Activated effector memory CD4-positive, alpha-beta T cell treated with anti-CD3 and anti-CD28 coated beads, Interleukin-2, amount 50 U/mL, for 16 hours (primary cell): ENCODE results near the gene IGF2BP3.
"Not testable (repeated sequence)": the region's sequence is repeated elsewhere in the genome, so short reads cannot be mapped to it uniquely, and the experiment has no call there.

ENCODE experiments used
- DNase-seq: peaks from one replicate; pipeline ENCODE4 v3.0.0-alpha.2; 2020

IGF2BP3 gene

DNA sequence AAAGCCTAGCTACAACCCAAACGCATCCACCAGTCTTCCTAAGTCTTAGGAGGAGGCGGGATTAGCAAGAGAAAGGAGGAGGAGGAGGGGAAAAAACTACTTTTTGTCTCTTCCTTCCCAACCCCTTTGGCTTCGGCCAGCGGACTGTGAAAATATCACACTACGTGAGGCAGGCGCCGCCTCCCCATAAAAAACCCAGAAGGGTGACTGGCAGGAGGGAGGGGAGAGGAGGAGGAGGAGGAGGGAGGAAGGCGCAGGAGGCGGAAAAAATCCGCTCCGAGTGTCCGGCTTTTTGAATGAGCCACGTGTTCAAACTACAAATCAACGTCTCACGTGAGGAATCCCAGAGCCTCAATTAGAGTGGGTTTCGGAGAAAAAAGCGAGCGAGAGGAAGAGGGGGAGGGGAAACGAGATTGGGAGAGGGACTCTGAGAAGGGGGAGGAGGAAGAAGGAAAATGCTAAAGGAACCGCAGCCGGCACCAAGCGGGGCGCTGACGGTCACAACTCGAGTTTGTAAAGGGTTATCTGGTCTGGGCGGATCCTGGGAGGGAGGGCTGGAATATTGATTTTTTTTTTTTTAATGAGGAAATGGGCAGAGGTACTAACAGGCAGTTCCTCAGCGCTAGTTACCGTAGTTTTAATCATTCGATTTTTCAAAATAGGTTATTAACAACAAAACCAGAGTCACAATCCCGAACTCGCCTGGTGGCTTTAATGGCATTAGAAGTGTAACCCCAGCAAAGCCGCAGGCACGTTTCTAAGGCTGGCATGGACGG is at the start of gene IGF2BP3:
TSS of gene IGF2BP3 (minus strand) at position 162 of the 776 bp plus-strand sequence. CDS start 381 bp downstream, outside the sequence.
- DNase-seq = peak; percentile 67

DNA sequence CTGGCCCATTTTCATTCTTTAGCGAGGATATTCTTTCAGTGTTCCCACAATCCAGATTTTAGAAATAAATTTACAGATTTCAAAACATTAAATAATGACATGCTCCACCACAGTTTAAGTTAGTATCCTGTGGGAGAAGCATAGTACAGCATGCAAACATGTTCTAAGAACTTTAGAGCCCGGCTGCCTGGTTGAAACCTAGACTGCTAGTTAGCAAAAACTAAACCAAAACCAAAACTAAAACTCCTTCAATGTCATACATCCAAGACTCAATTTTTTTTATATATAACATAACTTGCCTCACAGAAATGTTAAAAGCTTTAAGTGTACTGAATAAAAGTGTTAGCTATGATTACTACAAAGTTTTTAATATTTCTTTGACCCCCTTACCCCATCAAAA is 44.5 kb upstream of the IGF2BP3 start:
- DNase-seq = no peak

DNA sequence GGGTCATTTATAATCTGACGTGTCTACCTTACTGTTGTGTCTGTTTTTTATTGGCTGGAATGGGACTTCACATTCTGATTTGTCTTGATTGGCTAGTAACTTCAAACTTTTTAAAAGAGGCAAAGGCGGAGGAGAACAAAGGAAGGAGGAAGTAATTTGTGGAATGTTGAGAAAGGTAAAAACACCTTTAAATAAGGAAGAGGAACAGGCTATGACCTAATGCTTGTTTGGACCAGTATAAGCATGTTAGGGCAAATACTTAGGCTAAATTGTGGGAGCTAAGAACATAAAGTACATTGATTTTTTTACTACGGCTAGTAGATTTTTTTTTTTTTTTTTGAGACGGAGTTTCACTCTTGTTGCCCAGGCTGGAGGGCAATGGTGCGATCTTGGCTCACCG is 43.5 kb upstream of the IGF2BP3 start:
- DNase-seq = not testable (repeated sequence)

DNA sequence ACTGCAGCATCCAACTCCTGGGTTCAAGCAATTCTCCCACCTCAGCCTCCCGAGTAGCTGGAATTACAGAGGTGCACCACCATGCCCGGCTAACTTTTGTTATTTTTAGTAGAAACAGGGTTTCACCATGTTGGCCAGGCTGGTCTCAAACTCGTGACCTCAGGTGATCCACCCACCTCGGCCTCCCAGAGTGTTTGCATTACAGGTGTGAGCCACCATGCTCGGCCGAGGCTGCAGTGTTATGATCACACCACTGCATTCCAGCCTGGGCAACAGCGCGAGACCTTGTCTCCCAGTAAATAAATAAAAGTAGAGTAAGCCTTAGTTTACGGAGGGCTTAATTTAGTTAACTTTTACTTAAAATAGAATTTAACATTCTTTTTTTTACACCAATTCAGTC is 23.7 kb upstream of the IGF2BP3 start:
- DNase-seq = peak; percentile 38

DNA sequence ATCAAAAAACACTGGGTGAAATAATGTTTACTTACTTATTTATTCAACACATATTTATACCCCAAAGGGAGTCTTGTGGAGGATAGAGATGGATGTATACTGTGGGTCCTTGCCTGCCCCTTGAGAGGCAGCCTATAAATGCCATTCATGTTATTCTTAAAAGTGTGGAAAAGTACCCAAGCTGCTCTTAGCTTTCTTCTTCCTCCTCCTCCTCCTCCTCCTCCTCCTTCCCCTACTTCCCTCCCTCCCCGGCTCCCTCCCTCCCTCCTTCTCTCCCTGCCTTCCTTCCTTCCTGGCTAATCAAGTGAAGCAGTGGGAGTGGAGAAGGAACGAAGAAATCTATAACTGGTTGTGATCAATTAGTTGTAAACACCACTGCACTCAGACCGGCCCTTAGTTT is 21.2 kb upstream of the IGF2BP3 start:
- no peak for DNase-seq

DNA sequence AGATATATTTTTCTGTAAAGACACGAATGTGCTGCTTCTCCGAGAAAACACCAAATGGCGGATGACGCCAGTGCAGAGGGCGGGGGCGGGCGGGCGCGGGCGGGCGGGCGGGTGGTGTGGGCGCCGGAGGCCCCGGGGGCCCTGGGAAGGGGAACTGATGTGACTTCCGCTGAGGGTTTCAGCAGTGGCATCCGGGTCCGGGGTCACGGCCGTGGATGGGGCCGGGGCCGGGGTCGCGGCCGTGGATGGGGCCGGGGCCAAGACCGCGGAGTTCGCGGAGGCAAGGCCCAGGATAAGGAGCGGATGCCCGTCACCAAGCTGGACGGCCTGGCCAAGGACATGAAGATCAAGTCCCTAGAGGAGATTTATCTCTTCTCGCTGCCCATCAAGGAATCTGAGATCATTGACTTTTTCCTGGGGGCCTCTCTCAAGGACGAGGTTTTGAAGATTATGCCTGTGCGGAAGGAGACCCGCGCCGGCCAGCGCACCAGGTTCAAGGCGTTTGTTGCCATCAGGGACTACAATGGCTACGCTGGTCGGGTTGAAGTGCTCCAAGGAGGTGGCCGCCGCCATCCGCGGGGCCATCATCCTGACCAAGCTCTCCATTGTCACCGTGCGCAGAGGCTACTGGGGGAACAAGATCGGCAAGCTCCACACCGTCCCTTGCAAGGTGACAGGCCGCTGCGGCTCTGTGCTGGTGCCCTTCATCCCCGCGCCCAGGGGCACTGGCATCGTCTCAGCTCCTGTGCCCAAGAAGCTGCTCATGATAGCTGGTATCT is 20.3 kb upstream of the IGF2BP3 start:
- DNase-seq = peak; percentile 82

DNA sequence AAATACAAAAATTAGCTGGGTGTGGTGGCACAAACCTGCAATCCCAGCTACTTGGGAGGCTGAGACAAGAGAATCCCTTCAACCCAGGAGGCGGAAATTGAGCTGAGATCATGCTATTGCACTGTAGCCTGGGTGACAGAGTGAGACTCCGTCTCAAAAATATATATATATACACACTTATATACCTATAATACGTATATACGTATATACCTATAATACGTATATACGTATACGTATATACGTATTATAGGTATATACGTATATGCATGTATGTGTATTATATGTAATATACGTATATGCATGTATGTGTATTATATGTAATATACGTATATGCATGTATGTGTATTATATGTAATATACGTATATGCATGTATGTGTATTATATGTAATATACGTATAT is 18.4 kb upstream of the IGF2BP3 start:
- not testable (repeated sequence) for DNase-seq

DNA sequence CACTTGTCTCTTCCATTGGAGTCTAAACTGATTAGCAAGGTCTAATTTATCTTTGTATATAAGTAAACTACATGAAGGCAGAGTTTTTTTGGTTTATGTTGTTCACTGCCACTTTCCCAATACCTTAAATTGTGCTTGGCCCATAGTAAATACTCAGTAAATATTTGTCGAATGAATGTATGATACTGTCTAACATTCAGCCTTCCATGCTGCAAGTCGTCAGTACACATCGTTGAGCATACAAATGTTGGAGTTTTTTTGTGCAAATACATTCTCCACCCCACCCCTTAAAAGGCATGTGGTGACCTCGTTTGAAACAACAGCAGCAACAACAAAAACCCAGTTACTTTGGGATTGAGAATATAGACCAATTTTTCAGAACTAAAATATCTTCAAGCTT is 17.4 kb upstream of the IGF2BP3 start:
- DNase-seq = no peak

DNA sequence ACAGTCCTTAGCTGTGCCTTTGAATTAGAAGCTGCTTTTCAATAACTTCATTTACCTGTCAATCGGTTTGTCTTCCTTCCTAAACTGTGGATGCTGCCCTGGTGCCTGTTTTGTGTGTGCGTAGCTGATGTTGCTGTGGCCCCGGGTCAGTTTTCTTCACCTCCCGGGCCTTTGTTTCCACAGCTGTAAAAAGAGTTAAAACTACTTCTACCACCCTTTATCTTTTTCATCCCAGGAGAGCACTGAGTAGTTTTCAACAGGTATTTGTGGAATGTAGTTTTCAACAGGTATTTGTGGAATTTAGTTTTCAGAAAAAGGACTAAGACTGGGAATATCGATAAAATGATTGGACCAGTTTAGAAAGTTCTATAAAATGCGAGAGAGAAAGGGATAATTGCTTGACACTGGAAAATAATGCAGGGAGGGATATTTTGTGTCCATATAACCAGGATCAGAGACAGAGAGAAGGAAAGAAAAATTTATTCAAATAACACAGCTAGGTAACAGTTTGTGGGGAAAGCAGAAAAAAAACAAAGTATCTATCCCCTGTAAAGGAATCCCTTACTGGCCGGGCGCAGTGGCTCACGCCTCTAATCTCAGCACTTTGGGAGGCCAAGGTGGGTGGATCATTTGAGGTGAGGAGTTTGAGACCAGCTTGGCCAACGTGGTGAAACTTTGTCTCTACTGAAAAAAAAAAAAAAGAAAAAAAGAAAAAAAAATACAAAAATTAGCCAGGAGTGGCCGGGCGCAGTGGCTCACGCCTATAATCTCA is 15.9 kb upstream of the IGF2BP3 start:
- no peak for DNase-seq

DNA sequence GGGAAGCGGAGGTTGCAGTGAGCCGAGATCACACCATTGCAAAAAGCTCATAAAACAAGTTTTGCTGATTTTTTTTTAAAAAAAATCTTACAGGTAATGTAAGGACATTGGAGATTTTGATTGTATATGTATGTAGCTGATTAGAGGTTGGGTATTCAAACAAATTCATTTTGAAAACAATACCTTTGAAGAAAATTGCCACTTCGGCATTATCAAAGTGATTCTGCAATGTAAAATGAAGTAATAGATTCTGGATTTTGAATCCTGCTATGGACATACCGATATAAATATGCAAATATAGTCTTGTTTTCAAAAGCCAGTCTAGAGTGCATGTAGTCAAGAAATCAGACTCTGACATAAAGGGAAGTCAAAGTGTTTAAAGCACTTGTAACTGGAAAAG is 12.4 kb upstream of the IGF2BP3 start:
- no peak for DNase-seq

DNA sequence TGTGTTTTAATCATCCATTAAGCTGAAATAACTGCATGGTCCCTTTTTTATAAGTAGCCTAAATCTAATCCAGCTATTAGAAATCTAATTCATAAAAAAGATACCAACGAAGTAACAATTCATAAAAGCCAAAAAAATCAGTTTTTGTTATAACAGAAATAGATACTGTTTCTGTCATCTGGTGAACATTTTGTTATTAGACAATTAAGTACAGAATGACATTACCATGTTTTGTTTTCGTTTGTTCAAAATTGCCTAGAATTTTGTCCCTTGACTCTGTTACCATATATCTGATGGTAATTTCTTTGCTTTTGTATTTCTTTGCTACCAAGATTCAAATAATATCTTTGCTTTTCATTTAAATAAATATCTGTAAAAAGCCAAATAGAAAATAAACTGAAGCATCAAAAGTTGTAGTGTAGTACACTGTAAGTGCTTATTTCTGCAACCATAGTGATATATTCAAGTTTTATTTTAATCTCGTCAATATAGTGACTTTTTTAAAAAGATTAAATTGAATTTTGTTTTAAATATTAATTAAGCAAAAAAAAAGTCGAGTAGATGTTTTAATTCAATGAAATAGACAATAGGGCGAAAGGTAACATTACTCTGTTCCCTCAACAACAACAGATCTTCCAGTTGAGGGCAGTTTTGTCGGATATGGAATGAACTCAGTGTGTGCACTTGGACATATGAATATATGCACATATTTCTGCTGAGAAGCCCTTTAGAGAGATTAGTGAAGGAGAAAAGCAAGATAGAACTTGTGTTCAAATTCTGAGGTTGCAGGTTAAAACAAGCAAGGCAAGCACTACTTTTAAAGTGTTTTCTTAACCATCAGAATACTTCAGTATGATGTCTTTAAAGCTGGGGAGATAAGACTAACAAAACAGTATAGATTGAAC is 7.9 kb upstream of the IGF2BP3 start:
- DNase-seq = no peak

DNA sequence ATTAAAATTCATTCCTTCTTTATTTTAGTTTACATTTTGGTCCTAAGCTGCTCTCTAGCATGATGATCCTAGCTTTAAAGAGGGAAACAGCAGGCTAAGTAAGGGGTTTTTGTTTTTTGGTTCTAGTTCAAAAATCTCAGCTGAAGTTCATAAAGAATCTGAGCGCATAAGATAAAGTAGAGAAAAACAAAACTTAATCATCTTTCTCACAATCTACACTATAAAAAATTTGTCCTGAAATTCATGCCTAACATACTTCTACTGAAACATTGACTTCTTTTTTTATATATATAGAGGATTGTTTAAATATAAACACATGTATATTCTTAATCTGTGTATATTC is 6.8 kb upstream of the IGF2BP3 start:
- DNase-seq = no peak

DNA sequence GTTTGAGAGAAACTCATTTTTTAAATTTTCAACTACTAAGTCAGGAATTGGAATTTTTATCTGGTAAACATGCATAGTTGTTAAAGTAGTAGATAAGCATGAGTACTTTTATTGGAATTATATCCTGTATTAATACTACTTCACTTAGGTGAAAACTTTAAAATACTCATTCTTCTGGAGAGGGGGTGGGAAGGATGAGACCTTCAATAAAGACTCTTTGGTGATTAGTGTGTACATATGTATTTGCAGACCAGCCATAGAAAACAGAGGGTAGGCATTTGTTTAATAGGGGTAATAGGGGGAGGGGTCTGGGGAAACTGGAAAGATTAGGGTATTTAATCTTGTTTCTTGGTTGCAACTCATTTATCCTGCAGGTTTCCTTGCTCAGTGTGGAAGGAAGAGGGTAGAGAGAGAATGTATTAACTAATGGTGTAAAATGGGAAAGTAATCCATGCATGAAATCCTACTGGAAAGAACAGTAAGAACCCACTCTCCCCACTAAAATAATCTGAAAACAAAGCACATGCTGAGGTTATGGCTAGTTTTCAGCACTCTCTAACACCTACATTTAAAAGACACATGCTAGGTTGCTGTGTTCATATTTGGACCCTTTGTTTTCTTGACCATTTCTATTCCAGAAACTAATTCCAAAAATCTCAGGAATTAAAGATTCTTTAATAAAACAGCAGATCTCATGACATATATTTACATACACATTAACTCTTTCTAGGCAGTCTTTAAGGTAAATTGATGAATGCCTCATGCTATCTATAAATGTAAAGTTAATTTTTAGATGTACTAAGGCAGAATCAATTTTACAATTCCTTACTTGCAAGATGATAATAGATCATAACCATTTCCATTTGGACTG is 6.2 kb upstream of the IGF2BP3 start:
- no peak for DNase-seq

DNA sequence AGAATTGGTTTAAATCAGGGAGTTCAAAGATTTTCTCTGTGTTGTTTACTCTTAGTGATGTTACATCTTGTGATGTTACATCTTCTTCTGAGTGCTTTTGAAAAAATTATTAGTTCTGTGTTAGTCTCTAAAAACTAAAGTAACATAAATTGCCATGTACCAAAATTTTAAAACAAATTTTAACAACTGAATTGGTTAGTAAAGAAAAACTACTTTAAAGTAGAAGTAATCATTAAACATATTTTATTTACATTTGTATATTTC is 5.2 kb upstream of the IGF2BP3 start:
- DNase-seq = no peak

DNA sequence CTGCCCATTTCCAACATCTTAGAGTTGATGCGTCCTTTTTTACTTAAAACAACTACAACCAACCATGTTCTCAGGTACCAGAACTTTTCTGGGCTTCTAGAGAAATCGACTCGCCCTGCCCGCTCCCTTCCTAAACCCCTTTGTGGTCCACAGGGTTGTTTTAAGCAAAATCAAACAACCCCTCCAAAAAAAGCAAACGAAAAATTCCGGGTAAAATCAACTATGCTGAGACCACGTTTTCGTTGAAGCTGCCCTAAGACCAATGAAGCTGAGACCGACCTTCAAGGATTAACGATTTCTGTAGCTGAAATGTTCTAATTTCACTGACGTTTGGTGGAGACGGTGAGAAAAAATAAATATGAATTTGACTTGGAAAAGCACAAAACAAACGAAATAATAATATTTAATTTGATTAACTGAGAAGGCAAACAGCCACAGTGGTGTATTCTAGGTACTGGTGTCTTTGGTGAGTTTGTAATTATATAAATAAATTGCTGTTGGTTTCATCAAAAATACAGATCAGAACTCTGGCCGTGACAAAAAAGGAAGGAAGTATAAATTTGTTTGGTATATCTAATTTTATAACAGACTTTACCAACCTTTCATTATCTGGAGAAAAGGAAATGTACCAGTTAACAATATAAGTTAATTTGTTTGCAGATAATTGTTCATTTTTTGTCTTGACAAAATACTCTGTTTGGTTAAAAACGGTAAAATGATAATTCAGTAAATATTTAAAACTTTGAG is 4.7 kb upstream of the IGF2BP3 start:
- DNase-seq = no peak

DNA sequence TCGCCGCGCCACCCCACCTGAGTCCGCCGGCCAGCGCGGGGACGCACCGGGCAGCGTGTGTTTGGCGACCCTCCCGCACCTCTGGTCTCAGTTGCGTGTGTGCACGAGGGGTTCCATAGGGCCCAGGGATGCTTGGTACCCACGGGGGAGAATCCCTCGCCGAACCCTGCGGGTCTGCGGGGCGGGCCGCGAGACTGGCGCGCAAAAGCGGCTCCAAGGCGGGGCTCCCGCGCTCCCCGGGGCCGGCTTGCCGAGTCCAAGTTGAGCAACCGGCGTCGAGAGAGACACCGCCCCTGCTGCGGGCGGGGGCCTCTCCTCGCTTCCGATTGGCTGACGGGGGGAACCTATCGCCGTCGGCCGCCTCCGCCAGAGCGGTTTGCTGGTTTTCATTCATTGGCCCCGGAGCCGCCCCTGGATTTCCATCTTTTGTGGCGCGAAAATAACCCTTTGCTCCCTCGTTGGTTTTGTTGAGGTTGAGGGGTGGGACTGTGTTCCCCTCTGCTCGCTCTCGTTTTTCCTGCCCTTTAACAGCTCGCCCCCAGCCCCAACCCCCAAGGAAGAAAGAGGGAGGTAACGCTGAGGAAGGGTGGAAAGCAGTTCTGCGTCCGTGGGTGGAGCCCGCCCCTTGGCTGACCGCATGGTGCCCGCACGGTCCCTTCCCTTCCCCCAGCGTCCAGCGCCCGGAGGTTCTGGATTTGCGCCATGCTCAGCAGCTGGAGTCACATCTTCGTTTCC is 4.0 kb upstream of the IGF2BP3 start:
- DNase-seq = peak; percentile 85

DNA sequence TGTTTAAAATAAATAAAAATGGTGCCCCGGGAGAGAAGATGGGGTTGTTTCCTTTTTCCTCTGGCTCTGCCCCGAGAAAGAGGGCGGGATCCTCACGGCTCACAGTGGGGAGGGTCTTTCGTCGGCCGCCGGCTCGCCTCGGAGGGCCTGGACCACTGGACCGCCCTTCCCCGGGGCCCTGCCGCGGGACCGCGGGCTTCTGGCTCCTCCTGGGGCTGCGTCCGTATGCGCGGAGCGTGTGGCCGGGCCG is 3.5 kb upstream of the IGF2BP3 start:
- no peak for DNase-seq

DNA sequence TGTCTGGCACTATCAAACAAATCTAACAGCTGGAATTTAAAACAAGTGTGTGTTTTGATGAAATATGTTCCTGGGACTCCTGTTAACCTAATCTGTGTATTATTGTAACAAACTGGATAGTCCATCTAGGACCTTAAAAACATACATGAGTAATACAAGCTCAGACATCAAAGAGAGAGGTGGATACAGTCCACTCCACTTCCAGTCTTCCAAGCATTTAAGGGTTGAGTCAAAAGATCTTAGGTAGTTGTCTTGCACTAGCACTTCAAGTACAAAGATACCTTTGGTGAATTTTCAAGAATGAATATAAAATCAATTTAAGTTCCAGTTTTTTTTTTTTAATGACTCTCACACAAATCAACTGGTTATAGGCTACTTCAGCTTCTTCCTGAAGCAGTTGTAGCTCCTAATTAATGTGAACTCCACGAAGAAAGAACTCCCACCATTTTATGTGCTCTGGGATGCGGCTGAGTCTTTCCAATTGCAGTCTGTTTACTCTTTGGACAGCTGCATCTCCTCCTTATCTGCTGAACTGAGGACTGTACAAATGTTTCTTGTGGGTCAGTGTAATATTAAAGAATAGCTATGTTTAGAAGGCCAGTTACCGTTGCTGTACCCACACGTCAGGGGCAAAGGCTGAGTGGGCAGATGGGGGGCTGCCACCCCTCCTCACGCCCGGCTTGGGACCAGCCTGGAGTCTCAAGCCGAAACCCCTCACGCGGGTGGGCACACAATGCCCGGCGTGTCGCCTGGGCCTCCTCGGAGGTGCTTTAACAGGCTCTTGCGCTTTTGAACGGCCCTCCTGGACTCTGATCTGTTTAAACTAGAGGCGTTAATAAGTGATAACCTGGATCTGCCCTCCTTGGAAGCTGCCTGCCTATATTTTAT is 2.9 kb upstream of the IGF2BP3 start:
- DNase-seq = no peak

DNA sequence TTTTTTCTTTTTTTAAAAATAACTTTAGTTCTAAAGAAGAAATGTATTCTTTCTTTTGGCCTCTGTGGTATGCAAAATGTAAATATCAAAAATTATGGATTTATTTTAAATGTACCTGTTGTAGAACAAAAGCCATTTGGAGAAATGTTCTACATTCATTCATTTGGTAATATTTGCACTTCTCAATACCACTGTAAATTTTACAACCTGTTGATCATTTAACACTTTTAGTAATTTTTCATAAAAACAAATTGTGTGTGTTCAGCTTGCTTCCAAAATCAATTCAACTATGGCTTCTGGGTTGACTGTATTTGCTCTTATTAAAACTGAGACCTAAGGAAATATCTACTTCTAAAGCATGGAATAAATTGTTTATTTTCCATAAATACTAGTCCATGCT is 2.3 kb upstream of the IGF2BP3 start:
- no peak for DNase-seq

DNA sequence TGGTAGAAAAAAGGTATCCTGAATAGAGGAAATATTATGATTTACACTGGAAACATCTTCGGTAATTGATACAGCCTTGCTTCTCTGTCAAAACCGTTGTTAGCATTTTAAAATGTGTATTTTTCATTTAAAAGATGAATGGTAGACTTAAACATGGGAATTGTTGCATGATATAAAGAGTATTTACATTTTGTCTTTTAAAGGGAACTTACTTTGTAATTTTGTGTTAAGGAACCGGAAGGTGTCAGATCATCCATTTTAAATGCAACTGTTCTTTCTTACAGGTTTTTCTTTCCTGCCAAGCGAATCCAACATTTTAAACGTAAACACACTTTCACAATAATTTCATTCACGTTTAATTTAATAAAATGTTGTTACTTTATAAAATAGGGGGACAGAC is 1.8 kb upstream of the IGF2BP3 start:
- no peak for DNase-seq
